K562 (cell line): ENCODE data around the gene PACS1. TPM values are rescaled to one million over a fixed set of nuclear protein-coding genes. Genes with fewer than 3 reads are reported as not detected.

Experiments
- ATAC-seq: fragments of 200-7000 bp; cut with Tn5 transposase; 3 replicates; pipeline ENCODE4 v1.9.1; 2020; ENCODE audit warnings: moderate library complexity
- BruUV-seq: library from RNA; stranded (reverse); fragments of 400-500 nt; replicated peaks from 2 replicates; lab custom pipeline; 2021; lab: Mats Ljungman, UMichigan
- CTCF ChIA-PET: fragments of 300-600 bp; formaldehyde crosslinking; extraction: SDS; loops from one replicate; lab custom pipeline; 2021; ENCODE audit warnings: low intra/inter-chr PET ratio; lab: Yijun Ruan, JAX
- POLR2A ChIA-PET: fragments of 300-600, 350-650 bp; sonication (Branson Sonifier 250); formaldehyde crosslinking; extraction: SDS; loops from one replicate; lab custom pipeline; 2021; ENCODE audit warnings: antibody characterized with exemption, inconsistent platforms; lab: Yijun Ruan, JAX
- DNase-seq, 4 experiments: peaks; one replicate each; pipeline versions ENCODE4 v3.0.0 to v3.0.0-alpha.2; 2011 to 2018; ENCODE audit warnings: low spot score in 3 of 4, mixed read lengths in 3 of 4; ENCODE audit errors: extremely low read depth in 1 of 4
- FAIRE-seq: peaks from 2 replicates; lab custom pipeline; 2011; peaks lifted over from hg19 to GRCh38; lab: Jason Lieb, UNC
- H2AFZ ChIP-seq: 2 replicates; pipeline ENCODE4 v1.6.0; 2011; ENCODE audit warnings: low read depth, low read length, control low read depth, inconsistent platforms
- H3K27ac ChIP-seq: fragments of 200-600 bp; 3 replicates; pipeline ENCODE4 v1.8.0; 2011; ENCODE audit warnings: low read depth, mild to moderate bottlenecking, control low read depth, inconsistent platforms, low read length, moderate library complexity, mixed read lengths; ENCODE audit errors: extremely low read depth
- H3K27me3 ChIP-seq, 2 experiments: fragments of 300-600 bp in 1 of 2; 2 replicates in 1 of 2; 3 replicates in 1 of 2; pipeline versions ENCODE4 v1.6.0 to v1.8.0; 2011; ENCODE audit warnings: inconsistent platforms in 2 of 2, low read length in 2 of 2, mild to moderate bottlenecking in 1 of 2, mixed read lengths in 1 of 2, moderate library complexity in 1 of 2; ENCODE audit not compliant: control insufficient read depth in 2 of 2, insufficient read depth in 2 of 2
- H3K36me3 ChIP-seq: fragments of 300-600 bp; 3 replicates; pipeline ENCODE4 v1.8.0; 2011; ENCODE audit warnings: mild to moderate bottlenecking, low read length, inconsistent platforms; ENCODE audit not compliant: control insufficient read depth, insufficient read depth
- H3K4me1 ChIP-seq, 2 experiments: fragments of 200-600 bp in 1 of 2; replicated peaks in 1 of 2; 2 replicates in 1 of 2; 3 replicates in 1 of 2; pipeline versions ENCODE4 v1.5.1 to v1.8.0; 2011; ENCODE audit warnings: inconsistent platforms in 2 of 2, low read length in 2 of 2, mild to moderate bottlenecking in 1 of 2, mixed read lengths in 1 of 2, moderate library complexity in 1 of 2; ENCODE audit not compliant: control insufficient read depth in 2 of 2, insufficient read depth in 2 of 2
- H3K4me2 ChIP-seq: 2 replicates; pipeline ENCODE4 v1.6.1; 2011; ENCODE audit warnings: low read length, control low read depth, inconsistent platforms, mixed read lengths; ENCODE audit not compliant: insufficient read depth
- H3K4me3 ChIP-seq: fragments of 200-600 bp; sonication (generic), shearing (Covaris generic); 2 replicates; pipeline ENCODE4 v1.5.1; 2016; ENCODE audit warnings: control low read depth, inconsistent platforms
- H3K79me2 ChIP-seq: fragments of 200-600 bp; 3 replicates; pipeline ENCODE4 v1.8.0; 2011; ENCODE audit warnings: low read length, inconsistent platforms; ENCODE audit not compliant: control insufficient read depth, insufficient read depth
- H3K9ac ChIP-seq, 2 experiments: 2 replicates each; pipeline versions ENCODE4 v1.6.0 to v1.6.1; 2011; ENCODE audit warnings: low read depth in 2 of 2, low read length in 2 of 2, control low read depth in 1 of 2, inconsistent platforms in 1 of 2, mild to moderate bottlenecking in 1 of 2, mixed read lengths in 1 of 2; ENCODE audit not compliant: insufficient read depth in 1 of 2
- H3K9me1 ChIP-seq: one replicate; pipeline ENCODE4 v1.6.0; 2011; ENCODE audit warnings: inconsistent platforms, mild to moderate bottlenecking, low read length, moderate library complexity; ENCODE audit not compliant: control insufficient read depth, insufficient read depth
- H3K9me3 ChIP-seq: replicated peaks from 2 replicates; pipeline ENCODE4 v1.5.1; 2011; ENCODE audit warnings: low read depth, low read length, inconsistent platforms; ENCODE audit not compliant: control insufficient read depth, insufficient read depth
- H4K20me1 ChIP-seq: replicated peaks from 2 replicates; pipeline ENCODE4 v1.6.1; 2011; ENCODE audit warnings: low read length, inconsistent platforms, mixed read lengths; ENCODE audit not compliant: control insufficient read depth, insufficient read depth
- DLX4 ChIP-seq: fragments of 250-450 bp; sonication (Bioruptor Pico); IDR thresholded peaks from 2 replicates; pipeline ENCODE4 v1.6.1; 2021; ENCODE audit warnings: mild to moderate bottlenecking
- E4F1 ChIP-seq: fragments of 250-450 bp; sonication (Bioruptor Pico); IDR thresholded peaks from 2 replicates; pipeline ENCODE4 v1.5.0; 2021; ENCODE audit warnings: mild to moderate bottlenecking, borderline replicate concordance
- GATA2 ChIP-seq: sonication (generic); formaldehyde crosslinking; IDR thresholded peaks from 2 replicates; pipeline ENCODE4 v1.4.0; 2020; ENCODE audit warnings: mild to moderate bottlenecking, missing genetic modification reagents
- HDAC2 ChIP-seq: fragments of 450-650 bp; IDR thresholded peaks from 2 replicates; pipeline ENCODE4 v1.6.1; 2016; ENCODE audit warnings: mild to moderate bottlenecking
- MCM5 ChIP-seq: fragments of 450-650 bp; IDR thresholded peaks from 2 replicates; pipeline ENCODE4 v1.6.1; 2016; ENCODE audit warnings: low read depth
- MNT ChIP-seq, 2 experiments: fragments of 450-650 bp; conservative IDR thresholded peaks; 2 replicates each; pipeline ENCODE4 v1.6.1; 2017; ENCODE audit warnings: mild to moderate bottlenecking in 2 of 2, moderate library complexity in 2 of 2
- POLR2H ChIP-seq: IDR thresholded peaks from 2 replicates; pipeline ENCODE4 v1.6.1; 2016; ENCODE audit warnings: missing genetic modification characterization, low read depth, mild to moderate bottlenecking, control low read depth, missing compliant biosample characterization, moderate library complexity
- RFX1 ChIP-seq: fragments of 450-650 bp; IDR thresholded peaks from 2 replicates; pipeline ENCODE4 v1.6.1; 2016; ENCODE audit warnings: mild to moderate bottlenecking, moderate library complexity
- ZNF79 ChIP-seq: fragments of 250-450 bp; sonication (Bioruptor Pico); IDR thresholded peaks from 2 replicates; pipeline ENCODE4 v1.4.0; 2020; ENCODE audit warnings: low read depth, mild to moderate bottlenecking, moderate library complexity
- WGBS: fragments of 100-300 bp; shearing (Covaris generic); methylation state at CpG from one replicate; pipeline ENCODE4 v1.1.6; 2016; ENCODE audit warnings: low coverage, mixed read lengths; ENCODE audit not compliant: insufficient coverage; ENCODE audit errors: missing lambda C conversion rate; 5-methylcytosine and 5-hydroxymethylcytosine counted together
- in situ Hi-C: fragments of 300-500 bp; cut with MboI; formaldehyde crosslinking; loops from 4 replicates; pipeline ENCODE4 v1.15.0; 2018; ENCODE audit warnings: inconsistent platforms, mixed read lengths
- intact Hi-C: fragments of 100-400 bp; cut with micrococcal nuclease; formaldehyde crosslinking; loops from 2 replicates; pipeline ENCODE4 v1.14.2; 2022
- polyA plus RNA-seq, 8 experiments: library from polyadenylated mRNA; depleted of rRNA in 4 of 8; stranded (reverse) in 5 of 8; unstranded in 3 of 8; fragments of >200 nt; fragmentation: Nextera tagmentation in 2 of 8; fragmentation: Illumina TruSeq in 1 of 8; extraction: Ambion mirVana in 2 of 8; extraction: Trizol in 1 of 8; gene quantifications; 2 replicates each; pipeline versions ENCODE4 v1.2.1 to v1.2.3, GENCODE V29; 2011 to 2014; ENCODE audit warnings: inconsistent platforms in 1 of 8, missing spikeins in 1 of 8
- total RNA-seq, 7 experiments: library from RNA; depleted of rRNA in 6 of 7; stranded (reverse); fragments of >200 nt in 6 of 7; fragmentation: Illumina TruSeq in 2 of 7; extraction: Trizol in 2 of 7; gene quantifications; 2 replicates each; pipeline versions ENCODE4 v1.2.1 to v1.2.3, GENCODE V29; 2011 to 2021; ENCODE audit warnings: low replicate concordance in 1 of 7

PACS1 gene
- total and polyA plus RNA-seq, 9 of the 15 experiments (the other 6 are each of a cell fraction or from before 2014, with no cell fraction given), result 0.34 to 28.1 (median 8.5) TPM

- H3K27me3 ChIP-seq, result no peaks in the 10 kb centered on the region
- H3K9ac ChIP-seq, result peak overlapping the region in 1 of 2 experiments; percentile 29; a peak in 2 of 4 replicates
- WGBS, result 55% methylated on average over 8 of the region's 13 CpGs
- no peak for FAIRE-seq
- POLR2A ChIA-PET, result no interaction called here
- H3K36me3 ChIP-seq, result peaks cover 15% of the 10 kb centered on the region; the same call in 1 of the 3 replicates
- peaks cover 5% of the 10 kb centered on the region; the same call in 1 of the 2 replicates for H4K20me1 ChIP-seq
- no peak overlapping the region for H2AFZ ChIP-seq
- ATAC-seq, result no peak
- no peaks in the 10 kb centered on the region for H3K79me2 ChIP-seq
- no peaks in the 10 kb centered on the region for H3K9me3 ChIP-seq
- no peak overlapping the region for H3K27ac ChIP-seq
- CTCF ChIA-PET, result no interaction called here
- no peak for TF ChIP-seq GATA2 (CRISPR knock-in tag)
- TF ChIP-seq RFX1, result peak; percentile 58
- TSS peak; percentile 31 for BruUV-seq
- no peak overlapping the region for H3K4me2 ChIP-seq
- H3K4me3 ChIP-seq, result no peak overlapping the region
- in situ Hi-C loops, result no loop called here
- H3K4me1 ChIP-seq, result peaks cover 0 to 3% of the 10 kb centered on the region in 2 experiments; a peak in 1 of 5 replicates
- intact Hi-C loops, result no loop called here
- DNase-seq, result no peak
- no peaks in the 10 kb centered on the region for H3K9me1 ChIP-seq
These were observed 173.9 kb downstream of the PACS1 start for GRCh38 chr11:66243782-66244535.

GRCh38 chr11:66247295-66247694 lies 177.2 kb downstream of the PACS1 start:
- POLR2A ChIA-PET, result interaction anchor here (0.6 to 3.4 kb wide), 4 partner anchors 10 to 166 kb away, joined by 3 to 22 read pairs (median 3); no protein-coding TSS in a partner anchor
- Histone ChIP-seq H3K27me3 (no peaks in the 10 kb centered on the region), H3K4me3 (no peak overlapping the region), H3K79me2 (no peaks in the 10 kb centered on the region), H3K4me1 (0 out of 5 replicates have a peak, but pooled peaks cover 0 to under 1% of the 10 kb centered on the region in 2 experiments), H3K9ac (no peak overlapping the region), H3K27ac (no peak overlapping the region), H4K20me1 (peaks cover 7% of the 10 kb centered on the region; the same call in 1 of the 2 replicates), H3K9me3 (no peaks in the 10 kb centered on the region), H3K9me1 (no peaks in the 10 kb centered on the region), H2AFZ (no peak overlapping the region), H3K36me3 (peaks cover 2% of the 10 kb centered on the region; the same call in 1 of the 3 replicates), H3K4me2 (no peak overlapping the region)
- no peak for ATAC-seq
- in situ Hi-C loops, result no loop called here
- CTCF ChIA-PET, result no interaction called here
- intact Hi-C loops, result no loop called here
- no peak for DNase-seq
- BruUV-seq, result no TSS peak
- WGBS, result 36% methylated on average over 4 of the region's 4 CpGs
- FAIRE-seq, result no peak
- TF ChIP-seq HDAC2 (no peak), POLR2H (tag) (no peak), MCM5 (no peak), DLX4 (CRISPR knock-in tag) (no peak), MNT (conservative IDR thresholded peaks at IDR 0.05) (no peak), E4F1 (CRISPR knock-in tag) (no peak), ZNF79 (CRISPR knock-in tag) (no peak)
